ENCODE data around the gene PHYH. TPM values are rescaled to one million over a fixed set of nuclear protein-coding genes. Genes with fewer than 3 reads are reported as not detected.

Gene PHYH
- polyA plus RNA-seq, 3 donors = 5.5 to 19.6 (median 19.5) TPM

GRCh38 chr10:13329565-13329964, 29.7 kb upstream of the PHYH start:
- Mint-ChIP-seq H3K27ac (no peak overlapping the region), H3K36me3 (peaks cover 79 to 98% of the 10 kb centered on the region in 2 donors), H3K9me3 (peaks cover 0 to 4% (median 0%) of the 10 kb centered on the region in 7 donors), H3K27me3 (ENCODE audit: low read depth in 3 of 3) (peaks cover 0 to 2% (median 0%) of the 10 kb centered on the region in 3 donors), H3K4me3 (no peak overlapping the region), H3K4me1 (no peaks in the 10 kb centered on the region)
- H4K20me1 ChIP-seq (ENCODE audit: insufficient read depth, low read length) = no peaks in the 10 kb centered on the region
- 100% methylated on average over 1 of the region's 3 CpGs for WGBS (ENCODE audit: insufficient coverage)
- no peak overlapping the region for H3K27ac ChIP-seq (ENCODE audit: low read depth in 1 of 2, low read length in 2 of 2)
- no peak overlapping the region for H2AFZ ChIP-seq (ENCODE audit: insufficient read depth, low read depth, low read length, poor library complexity, severe bottlenecking)
- peaks cover 59 to 97% of the 10 kb centered on the region in 2 donors for H3K36me3 ChIP-seq (replicated peaks in 1 of 2; ENCODE audit: control insufficient read depth in 1 of 2, insufficient read depth in 2 of 2, low read length in 2 of 2)
- no peaks in the 10 kb centered on the region for H3K9me3 ChIP-seq (replicated peaks in 1 of 2; ENCODE audit: control insufficient read depth in 1 of 2, insufficient read depth in 1 of 2, low read length in 2 of 2)
- no peak overlapping the region for H3K4me2 ChIP-seq (replicated peaks; ENCODE audit: extremely low read depth, low read length, poor library complexity, severe bottlenecking)
- no peak for TF ChIP-seq CTCF (IDR thresholded peaks at IDR 0.05)
- no peaks in the 10 kb centered on the region for H3K79me2 ChIP-seq (ENCODE audit: insufficient read depth, low read length)
- no peaks in the 10 kb centered on the region for H3K27me3 ChIP-seq (ENCODE audit: control insufficient read depth in 2 of 2, insufficient read depth in 2 of 2, low read length in 2 of 2)
- no peak overlapping the region for H3K9ac ChIP-seq (ENCODE audit: insufficient read depth, low read length, poor library complexity, severe bottlenecking)
- H3K4me1 ChIP-seq (ENCODE audit: control insufficient read depth in 1 of 2, insufficient read depth in 2 of 2, low read length in 2 of 2) = no peaks in the 10 kb centered on the region
- intact Hi-C loops (cut with micrococcal nuclease) = no loop called here
- DNase-seq = no peak
- no peak overlapping the region for H3K4me3 ChIP-seq (replicated peaks in 1 of 3; ENCODE audit: low read depth in 2 of 3, low read length in 3 of 3)

GRCh38 chr10:13328613-13329012, 28.7 kb upstream of the PHYH start:
- Histone ChIP-seq H3K79me2 (ENCODE audit: insufficient read depth, low read length) (no peaks in the 10 kb centered on the region), H3K4me3 (replicated peaks in 1 of 3; ENCODE audit: low read depth in 2 of 3, low read length in 3 of 3) (no peak overlapping the region), H3K36me3 (replicated peaks in 1 of 2; ENCODE audit: control insufficient read depth in 1 of 2, insufficient read depth in 2 of 2, low read length in 2 of 2) (peaks cover 62 to 98% of the 10 kb centered on the region in 2 donors), H3K4me1 (ENCODE audit: control insufficient read depth in 1 of 2, insufficient read depth in 2 of 2, low read length in 2 of 2) (no peaks in the 10 kb centered on the region), H4K20me1 (ENCODE audit: insufficient read depth, low read length) (no peaks in the 10 kb centered on the region), H3K4me2 (replicated peaks; ENCODE audit: extremely low read depth, low read length, poor library complexity, severe bottlenecking) (no peak overlapping the region), H2AFZ (ENCODE audit: insufficient read depth, low read depth, low read length, poor library complexity, severe bottlenecking) (no peak overlapping the region), H3K9me3 (replicated peaks in 1 of 2; ENCODE audit: control insufficient read depth in 1 of 2, insufficient read depth in 1 of 2, low read length in 2 of 2) (no peaks in the 10 kb centered on the region), H3K27me3 (ENCODE audit: control insufficient read depth in 2 of 2, insufficient read depth in 2 of 2, low read length in 2 of 2) (no peaks in the 10 kb centered on the region), H3K9ac (ENCODE audit: insufficient read depth, low read length, poor library complexity, severe bottlenecking) (no peak overlapping the region), H3K27ac (ENCODE audit: low read depth in 1 of 2, low read length in 2 of 2) (no peak overlapping the region)
- Mint-ChIP-seq H3K36me3 (peaks cover 83 to 98% of the 10 kb centered on the region in 2 donors), H3K27me3 (ENCODE audit: low read depth in 3 of 3) (peaks cover 0 to 2% (median 0%) of the 10 kb centered on the region in 3 donors), H3K4me3 (no peak overlapping the region), H3K27ac (peak overlapping the region in 1 of 7 donors; percentile 1), H3K9me3 (peaks cover 0 to 4% (median 0%) of the 10 kb centered on the region in 7 donors), H3K4me1 (no peaks in the 10 kb centered on the region)
- intact Hi-C loops (cut with micrococcal nuclease) = no loop called here
- no peak for DNase-seq
- no CpG with 5 or more reads among the region's 10 CpGs for WGBS (ENCODE audit: insufficient coverage)
- no peak for TF ChIP-seq CTCF (IDR thresholded peaks at IDR 0.05)

Measured in CD14-positive monocyte (primary cell).